NCI-H2196 treated with DMSO at 0.1 percent for 48 hours (cell line): ENCODE results near the gene SUPV3L1.
"Not testable (repeated sequence)": the region's sequence is repeated elsewhere in the genome, so short reads cannot be mapped to it uniquely, and the experiment has no call there.

Experiments
- DNase-seq: peaks from one replicate; lab custom pipeline; 2025; ENCODE audit not compliant: unreplicated experiment; lab: John Stamatoyannopoulos, UW

Gene SUPV3L1

GRCh38 chr10:69228151-69228550 is 48.1 kb downstream of the SUPV3L1 start:
- no peak for DNase-seq

GRCh38 chr10:69229616-69229916 is 49.5 kb downstream of the SUPV3L1 start:
- DNase-seq = no peak

DNA sequence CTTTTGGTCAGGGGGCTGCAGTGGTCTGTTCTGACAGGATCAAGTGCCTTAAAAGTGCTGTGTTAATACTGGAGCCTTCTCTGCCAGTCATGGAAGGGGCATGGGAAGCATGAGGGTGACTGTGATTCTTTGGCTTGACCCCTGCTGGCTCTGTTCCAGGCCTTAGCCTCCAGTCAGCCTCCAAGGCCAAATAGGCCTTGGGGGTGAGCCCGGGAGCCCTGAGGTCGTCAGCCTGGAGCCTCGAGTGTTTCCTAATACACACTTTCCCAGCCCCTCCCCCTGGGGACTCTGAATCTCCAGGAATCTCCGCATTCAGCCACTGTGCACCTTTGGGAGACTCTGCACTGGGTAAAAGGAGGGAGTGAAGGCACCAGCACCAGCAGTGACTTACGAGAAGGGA is 50.1 kb downstream of the SUPV3L1 start:
- DNase-seq = no peak

- DNase-seq = no peak
Measured at GRCh38 chr10:69232252-69232651, 52.2 kb downstream of the SUPV3L1 start.

DNA sequence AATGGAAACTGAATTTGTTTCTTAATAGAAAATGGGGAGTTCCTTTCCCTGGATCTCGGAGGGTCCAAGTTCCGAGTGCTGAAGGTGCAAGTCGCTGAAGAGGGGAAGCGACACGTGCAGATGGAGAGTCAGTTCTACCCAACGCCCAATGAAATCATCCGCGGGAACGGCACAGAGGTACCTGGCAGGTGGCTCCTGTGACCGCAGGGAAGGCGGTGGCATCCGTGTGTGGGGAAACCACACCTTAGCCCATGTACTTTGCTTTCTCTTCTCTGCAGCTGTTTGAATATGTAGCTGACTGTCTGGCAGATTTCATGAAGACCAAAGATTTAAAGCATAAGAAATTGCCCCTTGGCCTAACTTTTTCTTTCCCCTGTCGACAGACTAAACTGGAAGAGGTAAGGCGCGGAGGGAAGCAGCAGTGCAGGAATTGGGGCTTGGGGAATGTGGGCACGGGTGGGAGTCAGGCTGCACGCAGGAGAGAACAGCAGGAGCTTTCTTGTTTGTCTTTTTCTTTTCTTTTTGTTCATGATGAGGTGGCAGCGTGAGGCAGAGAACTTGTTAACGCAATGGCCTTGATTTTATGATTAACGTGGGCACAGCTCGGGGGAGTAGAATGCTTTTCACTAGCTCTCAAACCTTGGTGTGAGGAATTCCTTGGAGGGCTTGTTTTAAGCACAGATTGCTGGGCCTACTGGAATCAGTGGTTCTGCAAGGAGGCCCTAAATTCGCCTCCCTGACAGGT is 52.9 kb downstream of the SUPV3L1 start:
- no peak for DNase-seq

DNA sequence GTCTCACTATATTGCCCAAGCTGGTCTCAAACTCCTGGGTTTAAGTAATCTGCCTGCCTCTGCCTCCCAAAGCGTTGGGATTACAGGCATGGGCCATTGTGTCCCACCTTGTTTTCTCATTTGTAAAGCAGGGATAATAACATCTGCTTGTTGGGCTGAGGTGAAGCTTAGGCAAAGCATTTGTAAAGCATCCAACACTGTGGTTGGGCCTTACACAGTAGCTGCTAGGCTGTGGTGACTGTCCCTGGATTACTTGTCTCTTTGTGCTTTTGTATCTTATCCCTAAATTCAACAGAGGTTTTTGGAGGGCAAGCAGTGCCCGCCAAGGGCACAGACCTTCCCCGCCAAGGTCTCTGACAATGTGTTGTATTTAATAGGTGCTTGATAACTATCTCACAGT is 54.4 kb downstream of the SUPV3L1 start:
- DNase-seq = no peak

DNA sequence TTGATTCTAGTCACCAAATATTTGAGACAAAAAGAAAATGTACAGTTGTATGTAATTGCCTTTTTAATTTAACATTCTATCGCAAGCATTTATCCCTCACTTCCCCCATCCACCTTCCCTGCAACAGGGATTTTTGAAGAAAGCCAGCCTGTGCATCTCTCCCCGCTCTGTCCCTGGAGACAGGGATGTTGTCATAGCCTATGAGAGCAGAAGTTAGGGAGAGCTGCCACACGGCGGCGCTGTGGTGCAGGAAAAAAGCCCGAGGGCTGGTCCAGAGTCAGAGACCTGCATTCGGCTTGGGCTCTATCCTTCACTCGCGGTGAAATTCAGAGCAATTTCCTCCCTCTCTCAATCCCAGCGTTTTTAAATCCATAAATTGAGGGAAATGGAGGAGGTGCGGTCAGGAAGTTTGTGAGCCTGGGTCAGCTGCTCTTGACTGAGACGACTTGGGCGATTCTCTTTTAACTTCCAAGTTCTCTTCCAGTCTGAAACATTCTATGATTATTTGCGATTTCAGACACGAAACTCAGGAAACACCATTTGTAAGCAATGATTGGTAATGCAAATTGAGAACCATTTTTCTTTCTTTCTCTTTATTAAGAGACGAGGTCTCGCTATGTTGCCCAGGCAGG is 57.6 kb downstream of the SUPV3L1 start:
- DNase-seq = peak; percentile 31

- no peak for DNase-seq
Measured at GRCh38 chr10:69239136-69239535, 59.1 kb downstream of the SUPV3L1 start.

DNA sequence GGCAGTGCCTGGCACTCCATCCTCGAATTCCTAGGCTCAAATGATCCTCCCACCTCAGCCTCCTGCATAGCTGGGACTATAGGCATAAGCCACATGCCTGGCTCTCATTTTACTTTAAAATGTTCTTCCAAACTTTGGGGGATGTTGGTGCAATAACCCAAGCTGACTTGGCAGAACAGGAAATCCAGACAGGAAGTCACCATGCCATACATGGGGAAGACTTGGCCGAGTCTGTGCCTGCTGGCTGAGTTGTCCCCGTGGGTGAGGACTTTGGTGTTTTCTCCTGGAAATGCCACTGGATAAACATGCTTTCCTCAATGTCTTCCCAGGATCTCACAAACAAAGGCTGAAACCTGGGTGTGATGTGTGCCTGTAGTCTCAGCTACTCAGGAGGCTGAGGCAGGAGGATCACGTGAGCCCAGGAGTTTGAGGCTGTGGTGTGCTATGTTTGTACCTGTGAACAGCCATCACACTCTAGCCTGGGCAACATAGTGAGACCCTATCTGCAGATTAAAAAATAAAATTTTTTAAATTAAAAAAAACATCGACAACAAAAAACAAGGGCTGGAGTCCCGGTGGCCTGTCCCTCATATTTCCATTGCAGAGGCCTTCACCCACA is 59.9 kb downstream of the SUPV3L1 start:
- DNase-seq = no peak

- DNase-seq = no peak
Measured at GRCh38 chr10:69240455-69240854, 60.4 kb downstream of the SUPV3L1 start.

DNA sequence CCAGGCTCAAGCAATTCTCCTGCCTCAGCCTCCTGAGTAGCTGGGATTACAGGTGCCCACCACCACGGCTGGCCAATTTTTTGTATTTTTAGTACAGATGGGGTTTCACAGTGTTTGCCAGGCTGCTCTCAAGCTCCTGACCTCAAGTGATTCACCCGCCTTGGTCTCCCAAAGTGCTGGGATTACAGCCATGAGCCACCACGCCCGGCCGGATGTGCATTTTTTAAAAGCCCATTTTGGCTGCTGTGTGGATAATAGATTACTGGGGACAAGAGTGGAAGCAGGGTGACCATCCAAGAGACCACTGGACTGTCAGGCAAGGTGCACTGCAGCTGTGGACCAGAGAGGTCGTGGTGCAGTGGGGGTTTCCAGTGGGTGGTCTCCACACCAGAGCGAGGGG is 61.5 kb downstream of the SUPV3L1 start:
- no peak for DNase-seq

DNA sequence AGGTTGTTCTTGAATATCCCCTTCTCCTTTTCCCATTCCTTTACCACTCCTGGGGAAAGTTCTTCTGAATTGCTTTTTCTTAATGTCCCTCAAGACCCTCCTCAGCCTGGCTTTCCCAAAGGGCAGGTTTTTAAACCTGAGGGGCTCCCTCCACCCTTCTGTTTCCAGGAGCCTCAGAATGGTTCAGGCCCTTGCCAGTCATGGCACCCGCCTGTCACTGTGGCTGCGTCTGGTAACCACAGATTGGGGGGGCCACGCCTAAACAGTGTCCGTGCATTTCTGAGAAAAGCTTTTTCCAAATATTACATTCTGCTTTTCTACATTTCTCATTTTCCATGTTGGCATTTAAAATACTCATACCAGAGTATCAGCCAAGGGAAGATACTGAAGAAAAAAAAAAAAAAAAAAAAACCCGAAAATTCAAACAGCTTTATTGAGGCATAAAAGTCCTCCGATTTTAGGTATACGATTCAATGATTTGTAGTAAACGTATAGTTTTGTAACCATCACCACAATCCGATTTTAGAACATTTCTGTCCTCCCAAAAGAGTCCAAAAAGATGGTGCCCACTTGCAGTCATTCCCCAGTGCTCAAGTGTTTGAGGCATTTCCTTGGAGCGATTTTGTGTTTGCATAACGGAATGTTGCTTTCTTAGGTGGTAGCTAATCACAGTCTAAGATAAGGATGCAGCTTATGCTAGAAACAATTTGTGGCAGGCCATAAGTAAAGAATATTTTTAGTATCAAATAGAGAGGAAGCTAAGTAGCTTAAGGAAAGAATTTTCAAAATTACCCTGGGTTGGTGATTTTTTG is 62.2 kb downstream of the SUPV3L1 start:
- DNase-seq = no peak

DNA sequence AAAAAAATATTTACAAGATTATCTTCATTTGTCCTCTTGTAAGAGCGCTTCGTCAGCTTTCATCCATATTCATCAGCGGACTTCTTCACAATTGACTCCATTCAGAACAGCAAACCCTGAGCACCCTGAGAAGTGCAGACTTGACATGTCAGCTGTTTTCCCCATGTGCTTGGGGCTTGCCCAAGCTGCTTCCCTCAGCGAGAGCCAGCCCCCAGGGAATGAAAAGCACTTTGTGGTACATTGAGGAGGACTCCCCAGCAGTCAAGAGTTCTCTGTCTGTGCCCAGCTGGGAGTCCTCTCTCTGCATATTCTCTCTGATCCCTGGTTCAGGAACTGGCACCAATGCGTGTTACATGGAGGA is 62.8 kb downstream of the SUPV3L1 start:
- DNase-seq = no peak

GRCh38 chr10:69243817-69244216 is 63.8 kb downstream of the SUPV3L1 start:
- no peak for DNase-seq

- no peak for DNase-seq
Measured at GRCh38 chr10:69246036-69246435, 66.0 kb downstream of the SUPV3L1 start.

- DNase-seq = no peak
Measured at GRCh38 chr10:69246581-69247312, 66.7 kb downstream of the SUPV3L1 start.

DNA sequence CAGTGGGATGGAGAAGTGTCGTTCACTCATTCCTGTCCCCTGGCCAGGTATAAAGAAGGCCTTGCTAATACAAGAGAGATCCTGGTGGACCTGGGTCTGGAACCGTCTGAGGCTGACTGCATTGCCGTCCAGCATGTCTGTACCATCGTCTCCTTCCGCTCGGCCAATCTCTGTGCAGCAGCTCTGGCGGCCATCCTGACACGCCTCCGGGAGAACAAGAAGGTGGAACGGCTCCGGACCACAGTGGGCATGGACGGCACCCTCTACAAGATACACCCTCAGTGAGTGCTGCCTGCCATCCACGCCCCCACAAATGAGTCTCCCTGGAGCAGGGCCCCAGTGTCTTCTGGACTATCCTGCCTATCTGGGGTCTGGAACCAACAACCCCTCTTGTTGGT is 67.3 kb downstream of the SUPV3L1 start:
- DNase-seq = no peak

DNA sequence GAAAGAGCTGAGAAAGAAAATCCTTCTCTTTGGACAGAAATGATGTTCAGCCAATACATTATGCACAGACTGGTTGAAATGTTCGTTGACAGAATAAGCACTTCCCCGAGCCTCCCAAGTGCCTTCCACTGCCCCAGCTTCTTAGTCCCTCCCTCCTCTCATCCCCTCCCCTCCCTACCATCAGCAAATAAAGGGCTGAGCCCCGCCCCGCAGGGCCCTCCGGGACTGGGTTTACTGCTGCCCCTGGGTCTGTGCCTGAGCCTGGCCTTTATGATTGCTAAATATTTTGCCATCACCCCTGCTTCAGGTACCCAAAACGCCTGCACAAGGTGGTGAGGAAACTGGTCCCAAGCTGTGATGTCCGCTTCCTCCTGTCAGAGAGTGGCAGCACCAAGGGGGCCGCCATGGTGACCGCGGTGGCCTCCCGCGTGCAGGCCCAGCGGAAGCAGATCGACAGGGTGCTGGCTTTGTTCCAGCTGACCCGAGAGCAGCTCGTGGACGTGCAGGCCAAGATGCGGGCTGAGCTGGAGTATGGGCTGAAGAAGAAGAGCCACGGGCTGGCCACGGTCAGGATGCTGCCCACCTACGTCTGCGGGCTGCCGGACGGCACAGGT is 68.2 kb downstream of the SUPV3L1 start:
- DNase-seq = no peak

- DNase-seq = no peak
Measured at GRCh38 chr10:69250041-69250440, 70.0 kb downstream of the SUPV3L1 start.

DNA sequence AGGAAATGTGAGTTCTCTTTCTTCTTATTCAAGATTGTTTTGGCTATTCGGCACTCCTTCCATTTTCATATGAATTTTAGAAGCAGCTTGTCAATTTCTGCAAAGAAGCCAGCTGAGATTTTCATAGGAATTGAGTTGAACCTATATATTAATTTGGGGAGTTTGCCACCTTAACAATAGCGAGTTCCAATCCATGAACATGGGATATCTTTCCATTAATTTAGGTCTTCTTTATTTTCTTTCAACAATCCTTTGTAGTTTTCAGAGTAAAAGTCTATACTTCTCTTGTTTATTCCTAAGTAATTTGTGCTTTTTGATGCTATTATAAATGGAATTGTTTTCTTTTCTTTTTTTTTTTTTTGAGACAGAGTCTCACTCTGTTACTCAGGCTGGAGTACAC is 71.4 kb downstream of the SUPV3L1 start:
- DNase-seq = not testable (repeated sequence)

GRCh38 chr10:69253171-69253570 is 73.1 kb downstream of the SUPV3L1 start:
- no peak for DNase-seq
